PC-9 (cell line): ENCODE data around the gene CHM. TPM values are rescaled to one million over a fixed set of nuclear protein-coding genes. Genes with fewer than 3 reads are reported as not detected.
"Not testable (repeated sequence)": the region's sequence is repeated elsewhere in the genome, so short reads cannot be mapped to it uniquely, and the experiment has no call there.

Experiments
- BruUV-seq: library from RNA; stranded (reverse); fragments of 400-500 nt; replicated peaks from 2 replicates; lab custom pipeline; 2021; lab: Mats Ljungman, UMichigan
- CTCF ChIA-PET: fragments of 300-600 bp; sonication (Branson Sonifier 250); formaldehyde crosslinking; loops from one replicate; lab custom pipeline; 2022; ENCODE audit warnings: antibody characterized with exemption; lab: Charles Lee
- POLR2A ChIA-PET: fragments of 300-600 bp; sonication (Branson Sonifier 250); formaldehyde crosslinking; loops from one replicate; lab custom pipeline; 2022; ENCODE audit warnings: antibody characterized with exemption; ENCODE audit not compliant: unreplicated experiment; lab: Charles Lee
- DNase-seq, 2 experiments: peaks; one replicate each; pipeline versions ENCODE4 v3.0.0 to v3.0.0-alpha.2; 2015 to 2022; ENCODE audit warnings: mixed read lengths in 1 of 2
- H2AFZ ChIP-seq: fragments of 200-600 bp; sonication (generic); 2 replicates; pipeline ENCODE4 v1.8.1; 2017; ENCODE audit warnings: antibody characterized with exemption
- H3F3A ChIP-seq: fragments of 200-600 bp; sonication (generic); 2 replicates; pipeline ENCODE4 v1.8.1; 2017; ENCODE audit warnings: antibody characterized with exemption, mild to moderate bottlenecking, low read depth; ENCODE audit not compliant: insufficient read depth
- H3K27ac ChIP-seq: fragments of 200-600 bp; sonication (generic); 2 replicates; pipeline ENCODE4 v1.6.1; 2016; ENCODE audit warnings: mixed run types
- H3K27me3 ChIP-seq: fragments of 200-600 bp; sonication (generic); 2 replicates; pipeline ENCODE4 v1.6.1; 2016; ENCODE audit warnings: low read depth, mixed run types; ENCODE audit not compliant: insufficient read depth
- H3K36me3 ChIP-seq: fragments of 200-600 bp; sonication (generic); 2 replicates; pipeline ENCODE4 v1.6.1; 2016; ENCODE audit warnings: low read depth, mixed run types
- H3K4me1 ChIP-seq: fragments of 200-600 bp; sonication (generic); replicated peaks from 2 replicates; pipeline ENCODE4 v1.6.1; 2016; ENCODE audit warnings: mixed run types; ENCODE audit not compliant: insufficient read depth
- H3K4me2 ChIP-seq: fragments of 200-600 bp; sonication (generic); 2 replicates; pipeline ENCODE4 v1.6.1; 2017; ENCODE audit warnings: mixed run types
- H3K4me3 ChIP-seq: fragments of 200-600 bp; sonication (generic); 2 replicates; pipeline ENCODE4 v1.6.1; 2016; ENCODE audit warnings: mixed run types
- H3K79me2 ChIP-seq: fragments of 200-600 bp; sonication (generic); 2 replicates; pipeline ENCODE4 v1.6.1; 2017; ENCODE audit warnings: low read depth, mixed run types
- H3K9me2 ChIP-seq: fragments of 200-600 bp; sonication (generic); 2 replicates; pipeline ENCODE4 v1.8.1; 2017; ENCODE audit warnings: mild to moderate bottlenecking; ENCODE audit not compliant: insufficient read depth
- H3K9me3 ChIP-seq: fragments of 200-600 bp; sonication (generic); 2 replicates; pipeline ENCODE4 v1.8.1; 2016; ENCODE audit warnings: low read depth; ENCODE audit not compliant: insufficient read depth
- H4K20me1 ChIP-seq: fragments of 200-600 bp; sonication (generic); 2 replicates; pipeline ENCODE4 v1.8.1; 2017; ENCODE audit not compliant: insufficient read depth
- CTCF ChIP-seq: fragments of 200-600 bp; sonication (generic); conservative IDR thresholded peaks from 2 replicates; pipeline ENCODE4 v1.6.1; 2017; ENCODE audit warnings: mixed run types, antibody characterized with exemption, mild to moderate bottlenecking, moderate library complexity
- EZH2 ChIP-seq: fragments of 200-600 bp; sonication (generic); IDR thresholded peaks from 2 replicates; pipeline ENCODE4 v1.8.0; 2017; ENCODE audit warnings: antibody characterized with exemption, low read depth
- intact Hi-C: fragments of 100-400 bp; cut with micrococcal nuclease; formaldehyde crosslinking; loops from one replicate; pipeline ENCODE4 v1.10.0; 2022; ENCODE audit not compliant: unreplicated experiment
- total RNA-seq: library from RNA; stranded (reverse); gene quantifications from 2 replicates; pipeline ENCODE4 v1.2.3, GENCODE V29; 2021

The CHM gene
- total RNA-seq, 1 experiment from 2014 or later: 15.8 TPM

- no TSS peak for BruUV-seq
- H4K20me1 ChIP-seq: no peaks in the 10 kb centered on the region
- no peaks in the 10 kb centered on the region for H3K79me2 ChIP-seq
- TF ChIP-seq CTCF: no peak
- no peak for TF ChIP-seq EZH2
- no peaks in the 10 kb centered on the region for H3K36me3 ChIP-seq
- no peak for DNase-seq
- no peaks in the 10 kb centered on the region for H3K9me3 ChIP-seq
- no peaks in the 10 kb centered on the region for H3K4me1 ChIP-seq
- POLR2A ChIA-PET: no interaction called here
- no peak overlapping the region for H3K4me3 ChIP-seq
- CTCF ChIA-PET: no interaction called here
- intact Hi-C loops: no loop called here
- H3F3A ChIP-seq: no peaks in the 10 kb centered on the region
- no peaks in the 10 kb centered on the region for H3K27me3 ChIP-seq
- no peak overlapping the region for H2AFZ ChIP-seq
- H3K27ac ChIP-seq: no peak overlapping the region
- H3K9me2 ChIP-seq: no peaks in the 10 kb centered on the region
- H3K4me2 ChIP-seq: no peak overlapping the region
Measured at GRCh38 chrX:85955510-85955909, 91.8 kb downstream of the CHM start.

GRCh38 chrX:85944751-85945150, 102.6 kb downstream of the CHM start:
- H3K4me1 ChIP-seq, H3K79me2 ChIP-seq, H3K27ac ChIP-seq, DNase-seq, CTCF ChIA-PET, H3K4me3 ChIP-seq, H3K4me2 ChIP-seq, H2AFZ ChIP-seq, POLR2A ChIA-PET, H4K20me1 ChIP-seq, H3K9me3 ChIP-seq, H3K9me2 ChIP-seq, H3K36me3 ChIP-seq, H3K27me3 ChIP-seq, H3F3A ChIP-seq, BruUV-seq, intact Hi-C loops: not testable (repeated sequence)

- no peaks in the 10 kb centered on the region for H3K9me2 ChIP-seq
- no peak for DNase-seq
- no peak overlapping the region for H3K4me3 ChIP-seq
- POLR2A ChIA-PET: no interaction called here
- H3K36me3 ChIP-seq: no peaks in the 10 kb centered on the region
- TF ChIP-seq CTCF: no peak
- TF ChIP-seq EZH2: no peak
- no peak overlapping the region for H3K4me2 ChIP-seq
- no peaks in the 10 kb centered on the region for H3K79me2 ChIP-seq
- H3K27me3 ChIP-seq: no peaks in the 10 kb centered on the region
- BruUV-seq: no TSS peak
- CTCF ChIA-PET: no interaction called here
- no peaks in the 10 kb centered on the region for H3K9me3 ChIP-seq
- intact Hi-C loops: no loop called here
- no peaks in the 10 kb centered on the region for H4K20me1 ChIP-seq
- no peaks in the 10 kb centered on the region for H3K4me1 ChIP-seq
- no peaks in the 10 kb centered on the region for H3F3A ChIP-seq
- no peak overlapping the region for H2AFZ ChIP-seq
- H3K27ac ChIP-seq: no peak overlapping the region
Measured at GRCh38 chrX:85941275-85941674, 106.1 kb downstream of the CHM start.

GRCh38 chrX:85939942-85940341, 107.4 kb downstream of the CHM start:
- BruUV-seq: not testable (repeated sequence)

GRCh38 chrX:85934399-85934798, 113.0 kb downstream of the CHM start:
- H3K4me3 ChIP-seq, H3K27ac ChIP-seq, H3K4me2 ChIP-seq, H3K36me3 ChIP-seq, H3K9me2 ChIP-seq, H3K27me3 ChIP-seq, H2AFZ ChIP-seq, POLR2A ChIA-PET, H3K4me1 ChIP-seq, intact Hi-C loops, CTCF ChIA-PET, H4K20me1 ChIP-seq, BruUV-seq, H3K79me2 ChIP-seq, H3K9me3 ChIP-seq, DNase-seq, H3F3A ChIP-seq: not testable (repeated sequence)

More at GRCh38 chrX:85939942-85940341, 107.4 kb downstream of the CHM start:
- H4K20me1 ChIP-seq, H3K27me3 ChIP-seq, intact Hi-C loops, H3K36me3 ChIP-seq, H3F3A ChIP-seq, H3K79me2 ChIP-seq, H3K9me3 ChIP-seq, H3K4me1 ChIP-seq, CTCF ChIA-PET, H3K9me2 ChIP-seq, H3K4me2 ChIP-seq, H3K4me3 ChIP-seq, POLR2A ChIA-PET, H2AFZ ChIP-seq, H3K27ac ChIP-seq, DNase-seq: not testable (repeated sequence)
